Epithelial cell of proximal tubule (primary cell): ENCODE measurements around the gene TBCE. TPM values are rescaled to one million over a fixed set of nuclear protein-coding genes. Genes with fewer than 3 reads are reported as not detected.
"Not testable (repeated sequence)": the region's sequence is repeated elsewhere in the genome, so short reads cannot be mapped to it uniquely, and the experiment has no call there.

Source experiments
- DNase-seq: peaks from one replicate; pipeline ENCODE4 v3.0.0-alpha.2; 2011; ENCODE audit warnings: low read depth
- H3K4me3 ChIP-seq: 2 replicates; pipeline ENCODE4 v1.5.1; 2011; ENCODE audit warnings: low read depth, mild to moderate bottlenecking, low read length
- CTCF ChIP-seq: conservative IDR thresholded peaks from 2 replicates; pipeline ENCODE4 v1.5.1; 2012; ENCODE audit warnings: low read depth, mild to moderate bottlenecking, low read length
- total RNA-seq: library from RNA; depleted of rRNA; stranded (reverse); fragments of >200 nt; gene quantifications from 2 replicates; pipeline ENCODE4 v1.2.3, GENCODE V29; 2015

TBCE gene
- total RNA-seq, 1 donor from 2014 or later, result 20.9 TPM

- TF ChIP-seq CTCF, result no peak
- H3K4me3 ChIP-seq, result no peak overlapping the region
- DNase-seq, result no peak
Measured at GRCh38 chr1:235468004-235468403, 100.8 kb downstream of the TBCE start.

GRCh38 chr1:235468970-235469369 is 101.7 kb downstream of the TBCE start:
- no peak overlapping the region for H3K4me3 ChIP-seq
- TF ChIP-seq CTCF, result no peak
- DNase-seq, result no peak

GRCh38 chr1:235469897-235470296 is 102.7 kb downstream of the TBCE start:
- DNase-seq, H3K4me3 ChIP-seq: not testable (repeated sequence)

GRCh38 chr1:235470741-235471439 is 103.7 kb downstream of the TBCE start:
- DNase-seq, result no peak
- TF ChIP-seq CTCF, result no peak
- H3K4me3 ChIP-seq, result no peak overlapping the region

GRCh38 chr1:235473806-235474205 is 106.6 kb downstream of the TBCE start:
- no peak for DNase-seq
- H3K4me3 ChIP-seq, result no peak overlapping the region
- TF ChIP-seq CTCF, result no peak

- no peak for TF ChIP-seq CTCF
- no peak for DNase-seq
Measured at GRCh38 chr1:235483090-235483489, 115.9 kb downstream of the TBCE start.

GRCh38 chr1:235485558-235485957 is 118.3 kb downstream of the TBCE start:
- no peak for TF ChIP-seq CTCF
- no peak overlapping the region for H3K4me3 ChIP-seq
- DNase-seq, result no peak

More at GRCh38 chr1:235483090-235483489, 115.9 kb downstream of the TBCE start:
- no peak overlapping the region for H3K4me3 ChIP-seq
